ENCODE measurements around the gene NEAT1. TPM values are rescaled to one million over a fixed set of nuclear protein-coding genes. Genes with fewer than 3 reads are reported as not detected.

The NEAT1 gene
- total and polyA plus RNA-seq, 2 experiments from 2014 or later = 50.7 to 74.3 TPM

- in situ Hi-C loops (cut with MboI) = no loop called here
- H4K20me1 ChIP-seq (ENCODE audit: insufficient read depth) = no peaks in the 10 kb centered on the region
- H3K4me2 ChIP-seq (ENCODE audit: unreplicated experiment) = peak overlapping the region; percentile 72
- peaks cover 78% of the 10 kb centered on the region for H3K79me2 ChIP-seq (ENCODE audit: insufficient read depth)
- peak overlapping the region; percentile 44 for H3K4me3 ChIP-seq
- no peaks in the 10 kb centered on the region for H3K9me2 ChIP-seq (ENCODE audit: insufficient read depth)
- H3K9me3 ChIP-seq (ENCODE audit: low read depth) = no peaks in the 10 kb centered on the region
- H3K27ac ChIP-seq = peak overlapping the region; percentile 99
- WGBS, 2 experiments (ENCODE audit: low coverage in 1 of 2, low lambda C conversion rate in 2 of 2, missing lambda C conversion rate in 2 of 2) = 5 to 6% methylated on average over 18 to 32 of the region's 33 CpGs
- DNase-seq = peak; percentile 84
- peak overlapping the region; percentile 98 for H3K9ac ChIP-seq
- H3K27me3 ChIP-seq (replicated peaks; ENCODE audit: insufficient read depth) = no peaks in the 10 kb centered on the region
- peaks cover 52% of the 10 kb centered on the region for H3K4me1 ChIP-seq (ENCODE audit: insufficient read depth)
- TF ChIP-seq EZH2 (IDR thresholded peaks at IDR 0.05; ENCODE audit: insufficient read depth, poor library complexity, severe bottlenecking) (no peak), EZH2phosphoT487 (IDR thresholded peaks at IDR 0.05; ENCODE audit: insufficient read depth, low read depth) (no peak)
- H3F3A ChIP-seq (ENCODE audit: insufficient read depth) = peaks cover 39% of the 10 kb centered on the region
- no peak overlapping the region for H2AFZ ChIP-seq
- no peaks in the 10 kb centered on the region for H3K36me3 ChIP-seq (ENCODE audit: low read depth)
Observed at GRCh38 chr11:65478388-65479183, 56.0 kb downstream of the NEAT1 start.

GRCh38 chr11:65479184-65480145 lies 56.9 kb downstream of the NEAT1 start:
- peaks cover 52% of the 10 kb centered on the region for H3K4me1 ChIP-seq (ENCODE audit: insufficient read depth)
- peaks cover 75% of the 10 kb centered on the region for H3K79me2 ChIP-seq (ENCODE audit: insufficient read depth)
- no peaks in the 10 kb centered on the region for H3K36me3 ChIP-seq (ENCODE audit: low read depth)
- H4K20me1 ChIP-seq (ENCODE audit: insufficient read depth) = no peaks in the 10 kb centered on the region
- no peaks in the 10 kb centered on the region for H3K9me3 ChIP-seq (ENCODE audit: low read depth)
- peak overlapping the region; percentile 99 for H3K27ac ChIP-seq
- in situ Hi-C loops (cut with MboI) = no loop called here
- peak overlapping the region; percentile 72 for H3K4me2 ChIP-seq (ENCODE audit: unreplicated experiment)
- no peaks in the 10 kb centered on the region for H3K9me2 ChIP-seq (ENCODE audit: insufficient read depth)
- WGBS, 2 experiments (ENCODE audit: low coverage in 1 of 2, low lambda C conversion rate in 2 of 2, missing lambda C conversion rate in 2 of 2) = 34 to 47% methylated on average over 11 of the region's 11 CpGs
- H3K27me3 ChIP-seq (replicated peaks; ENCODE audit: insufficient read depth) = no peaks in the 10 kb centered on the region
- H3F3A ChIP-seq (ENCODE audit: insufficient read depth) = peaks cover 39% of the 10 kb centered on the region
- peak overlapping the region; percentile 44 for H3K4me3 ChIP-seq
- H2AFZ ChIP-seq = no peak overlapping the region
- peak overlapping the region; percentile 98 for H3K9ac ChIP-seq
- TF ChIP-seq EZH2 (IDR thresholded peaks at IDR 0.05; ENCODE audit: insufficient read depth, poor library complexity, severe bottlenecking) = no peak
- no peak for TF ChIP-seq EZH2phosphoT487 (IDR thresholded peaks at IDR 0.05; ENCODE audit: insufficient read depth, low read depth)
- DNase-seq = peak; percentile 98

GRCh38 chr11:65482306-65482850 lies 59.8 kb downstream of the NEAT1 start:
- Histone ChIP-seq H3F3A (ENCODE audit: insufficient read depth) (peaks cover 50% of the 10 kb centered on the region), H3K79me2 (ENCODE audit: insufficient read depth) (peaks cover 73% of the 10 kb centered on the region), H3K4me3 (no peak overlapping the region), H3K9me2 (ENCODE audit: insufficient read depth) (no peaks in the 10 kb centered on the region), H3K9ac (no peak overlapping the region), H3K27ac (peak overlapping the region; percentile 99), H4K20me1 (ENCODE audit: insufficient read depth) (no peaks in the 10 kb centered on the region), H3K4me2 (ENCODE audit: unreplicated experiment) (no peak overlapping the region), H3K4me1 (ENCODE audit: insufficient read depth) (peaks cover 69% of the 10 kb centered on the region), H3K9me3 (ENCODE audit: low read depth) (no peaks in the 10 kb centered on the region), H3K27me3 (replicated peaks; ENCODE audit: insufficient read depth) (no peaks in the 10 kb centered on the region), H3K36me3 (ENCODE audit: low read depth) (no peaks in the 10 kb centered on the region), H2AFZ (no peak overlapping the region)
- TF ChIP-seq EZH2phosphoT487 (IDR thresholded peaks at IDR 0.05; ENCODE audit: insufficient read depth, low read depth) (no peak), EZH2 (IDR thresholded peaks at IDR 0.05; ENCODE audit: insufficient read depth, poor library complexity, severe bottlenecking) (no peak)
- in situ Hi-C loops (cut with MboI) = no loop called here
- DNase-seq = no peak
- WGBS, 2 experiments (ENCODE audit: low coverage in 1 of 2, low lambda C conversion rate in 2 of 2, missing lambda C conversion rate in 2 of 2) = 96 to 97% methylated on average over 2 of the region's 2 CpGs

GRCh38 chr11:65485920-65486219 lies 63.3 kb downstream of the NEAT1 start:
- 32% methylated on average over 5 of the region's 5 CpGs for WGBS, 2 experiments (ENCODE audit: low coverage in 1 of 2, low lambda C conversion rate in 2 of 2, missing lambda C conversion rate in 2 of 2)
- peak overlapping the region; percentile 53 for H2AFZ ChIP-seq
- H4K20me1 ChIP-seq (ENCODE audit: insufficient read depth) = no peaks in the 10 kb centered on the region
- TF ChIP-seq EZH2phosphoT487 (IDR thresholded peaks at IDR 0.05; ENCODE audit: insufficient read depth, low read depth) (no peak), EZH2 (IDR thresholded peaks at IDR 0.05; ENCODE audit: insufficient read depth, poor library complexity, severe bottlenecking) (no peak)
- H3K9ac ChIP-seq = peak overlapping the region; percentile 60
- H3K79me2 ChIP-seq (ENCODE audit: insufficient read depth) = peaks cover 66% of the 10 kb centered on the region
- no peaks in the 10 kb centered on the region for H3K9me3 ChIP-seq (ENCODE audit: low read depth)
- H3K36me3 ChIP-seq (ENCODE audit: low read depth) = no peaks in the 10 kb centered on the region
- peak overlapping the region; percentile 100 for H3K27ac ChIP-seq
- peak; percentile 49 for DNase-seq
- H3K4me2 ChIP-seq (ENCODE audit: unreplicated experiment) = peak overlapping the region; percentile 22
- peaks cover 71% of the 10 kb centered on the region for H3K4me1 ChIP-seq (ENCODE audit: insufficient read depth)
- no peaks in the 10 kb centered on the region for H3K27me3 ChIP-seq (replicated peaks; ENCODE audit: insufficient read depth)
- H3K4me3 ChIP-seq = 0 out of 2 replicates have a peak overlapping the region, but pooled peaks have one; percentile 15
- H3K9me2 ChIP-seq (ENCODE audit: insufficient read depth) = no peaks in the 10 kb centered on the region
- in situ Hi-C loops (cut with MboI) = no loop called here
- H3F3A ChIP-seq (ENCODE audit: insufficient read depth) = peaks cover 59% of the 10 kb centered on the region
